HepG2 (cell line): ENCODE measurements around the gene KDM5B. TPM values are rescaled to one million over a fixed set of nuclear protein-coding genes. Genes with fewer than 3 reads are reported as not detected.

Experiments used
- ADNP ChIP-seq: sonication (generic); formaldehyde crosslinking; IDR thresholded peaks from 2 replicates; pipeline ENCODE4 v1.4.0; 2020; ENCODE audit warnings: missing genetic modification reagents
- ATAD3A ChIP-seq: sonication (generic); formaldehyde crosslinking; IDR thresholded peaks from 2 replicates; pipeline ENCODE4 v1.4.0; 2020; ENCODE audit warnings: missing genetic modification reagents
- CEBPG ChIP-seq: IDR thresholded peaks from 2 replicates; pipeline ENCODE4 v1.6.1; 2016
- CEBPZ ChIP-seq: IDR thresholded peaks from 2 replicates; pipeline ENCODE4 v1.6.1; 2012; ENCODE audit warnings: low read length, improper control_type of control experiment
- FOXO1 ChIP-seq: sonication (generic); formaldehyde crosslinking; IDR thresholded peaks from 2 replicates; pipeline ENCODE4 v1.4.0; 2020; ENCODE audit warnings: missing genetic modification reagents
- GTF2F1 ChIP-seq: fragments of 150-350 bp; IDR thresholded peaks from 2 replicates; pipeline ENCODE4 v1.6.1; 2014; ENCODE audit warnings: low read length
- HMGA1 ChIP-seq: sonication (generic); formaldehyde crosslinking; conservative IDR thresholded peaks from 2 replicates; pipeline ENCODE4 v1.4.0; 2020; ENCODE audit warnings: missing genetic modification reagents
- HOXA5 ChIP-seq: sonication (generic); formaldehyde crosslinking; IDR thresholded peaks from 2 replicates; pipeline ENCODE4 v1.4.0; 2020; ENCODE audit warnings: missing genetic modification reagents
- JUNB ChIP-seq: sonication (generic); formaldehyde crosslinking; IDR thresholded peaks from 2 replicates; pipeline ENCODE4 v1.8.0; 2022; ENCODE audit warnings: missing genetic modification reagents, mild to moderate bottlenecking, borderline replicate concordance
- KDM5B ChIP-seq: sonication (generic); formaldehyde crosslinking; IDR thresholded peaks from 2 replicates; pipeline ENCODE4 v1.4.0; 2020; ENCODE audit warnings: missing genetic modification reagents, mild to moderate bottlenecking, borderline replicate concordance
- KLF6 ChIP-seq: IDR thresholded peaks from 2 replicates; pipeline ENCODE4 v1.8.0; 2016; ENCODE audit warnings: missing biosample characterization, missing genetic modification reagents
- NFE2L2 ChIP-seq: fragments of 150-350 bp; IDR thresholded peaks from 2 replicates; pipeline ENCODE4 v1.6.1; 2014; ENCODE audit warnings: low read length
- SALL1 ChIP-seq: sonication (generic); formaldehyde crosslinking; IDR thresholded peaks from 2 replicates; pipeline ENCODE4 v1.8.0; 2022; ENCODE audit warnings: mild to moderate bottlenecking, missing genetic modification reagents
- SNAPC2 ChIP-seq: sonication (generic); formaldehyde crosslinking; IDR thresholded peaks from 2 replicates; pipeline ENCODE4 v1.8.1; 2022; ENCODE audit warnings: mild to moderate bottlenecking, missing genetic modification reagents
- TAF15 ChIP-seq: fragments of 200-400 bp; formaldehyde crosslinking; IDR thresholded peaks from one replicate; pipeline ENCODE4 v1.6.1; 2018; ENCODE audit warnings: mild to moderate bottlenecking, low read depth, low read length; ENCODE audit not compliant: poor library complexity, severe bottlenecking
- ZBTB21 ChIP-seq: sonication (generic); formaldehyde crosslinking; IDR thresholded peaks from 2 replicates; pipeline ENCODE4 v1.4.0; 2020; ENCODE audit warnings: missing genetic modification reagents
- ZNF552 ChIP-seq: sonication (generic); formaldehyde crosslinking; IDR thresholded peaks from 2 replicates; pipeline ENCODE4 v1.9.0; 2022; ENCODE audit warnings: missing genetic modification reagents, mild to moderate bottlenecking, borderline replicate concordance
- ZNF670 ChIP-seq: sonication (generic); formaldehyde crosslinking; IDR thresholded peaks from 2 replicates; pipeline ENCODE4 v1.8.0; 2022; ENCODE audit warnings: mild to moderate bottlenecking, missing genetic modification reagents, borderline replicate concordance
- ZNF781 ChIP-seq: sonication (generic); formaldehyde crosslinking; IDR thresholded peaks from 2 replicates; pipeline ENCODE4 v1.5.1; 2020; ENCODE audit warnings: borderline replicate concordance, mild to moderate bottlenecking, missing genetic modification reagents; ENCODE audit errors: not compliant biosample characterization
- polyA plus RNA-seq, 8 experiments: library from polyadenylated mRNA; depleted of rRNA in 3 of 8; stranded (reverse) in 7 of 8; unstranded in 1 of 8; fragments of >200 nt; fragmentation: Illumina TruSeq in 4 of 8; extraction: Trizol in 4 of 8; gene quantifications; 2 replicates each; pipeline versions ENCODE4 v1.2.1 to v1.2.3, GENCODE V29; 2011 to 2016; ENCODE audit warnings: low read depth in 4 of 8, missing spikeins in 1 of 8, mixed read lengths in 1 of 8; ENCODE audit not compliant: insufficient read depth in 1 of 8
- total RNA-seq, 5 experiments: library from RNA; depleted of rRNA; stranded (reverse); fragments of >200 nt; fragmentation: Illumina TruSeq; extraction: Trizol; gene quantifications; 2 replicates each; pipeline ENCODE4 v1.2.3, GENCODE V29; 2016; ENCODE audit warnings: low read depth in 1 of 5
- TF ChIP-seq, protein P1 (sequence below): IDR thresholded peaks from 2 replicates; pipeline ENCODE4 v1.6.1; 2016; ENCODE audit warnings: control low read depth
- TF ChIP-seq, protein P2 (sequence below): sonication (generic); formaldehyde crosslinking; IDR thresholded peaks from 2 replicates; pipeline ENCODE4 v1.4.0; 2020; ENCODE audit warnings: missing genetic modification reagents, mild to moderate bottlenecking, borderline replicate concordance

Gene KDM5B
- total and polyA plus RNA-seq, 2 of the 13 experiments (the other 11 are each of a cell fraction or from before 2014, with no cell fraction given): 34.2 to 35.4 TPM

GRCh38 chr1:202811296-202812175 lies 3.3 kb upstream of the KDM5B start (continued):
- TF ChIP-seq ZNF781 (CRISPR knock-in tag): no peak
- no peak for TF ChIP-seq JUNB (CRISPR knock-in tag)
- TF ChIP-seq KDM5B (CRISPR knock-in tag): peak; percentile 21; the same call in 1 of the 2 replicates
- no peak for TF ChIP-seq ZNF670 (CRISPR knock-in tag)
- TF ChIP-seq HMGA1: no peak
- TF ChIP-seq SNAPC2 (CRISPR knock-in tag): no peak
- TF ChIP-seq, protein P1, sequence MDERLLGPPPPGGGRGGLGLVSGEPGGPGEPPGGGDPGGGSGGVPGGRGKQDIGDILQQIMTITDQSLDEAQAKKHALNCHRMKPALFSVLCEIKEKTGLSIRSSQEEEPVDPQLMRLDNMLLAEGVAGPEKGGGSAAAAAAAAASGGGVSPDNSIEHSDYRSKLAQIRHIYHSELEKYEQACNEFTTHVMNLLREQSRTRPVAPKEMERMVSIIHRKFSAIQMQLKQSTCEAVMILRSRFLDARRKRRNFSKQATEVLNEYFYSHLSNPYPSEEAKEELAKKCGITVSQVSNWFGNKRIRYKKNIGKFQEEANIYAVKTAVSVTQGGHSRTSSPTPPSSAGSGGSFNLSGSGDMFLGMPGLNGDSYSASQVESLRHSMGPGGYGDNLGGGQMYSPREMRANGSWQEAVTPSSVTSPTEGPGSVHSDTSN: no peak
- no peak for TF ChIP-seq FOXO1 (CRISPR knock-in tag)
- TF ChIP-seq ZNF552 (CRISPR knock-in tag): 0 out of 2 replicates have a peak, but pooled peaks have one; percentile 20
- no peak for TF ChIP-seq ADNP (CRISPR knock-in tag)
- no peak for TF ChIP-seq KLF6
- no peak; the same call in 1 of the 2 replicates for TF ChIP-seq SALL1 (CRISPR knock-in tag)
- TF ChIP-seq ATAD3A: no peak
- no peak for TF ChIP-seq GTF2F1
- no peak for TF ChIP-seq NFE2L2
- no peak; the same call in 1 of the 2 replicates for TF ChIP-seq HOXA5 (CRISPR knock-in tag)
- TF ChIP-seq TAF15: peak; percentile 57
- TF ChIP-seq CEBPZ: no peak
- TF ChIP-seq, protein P2, sequence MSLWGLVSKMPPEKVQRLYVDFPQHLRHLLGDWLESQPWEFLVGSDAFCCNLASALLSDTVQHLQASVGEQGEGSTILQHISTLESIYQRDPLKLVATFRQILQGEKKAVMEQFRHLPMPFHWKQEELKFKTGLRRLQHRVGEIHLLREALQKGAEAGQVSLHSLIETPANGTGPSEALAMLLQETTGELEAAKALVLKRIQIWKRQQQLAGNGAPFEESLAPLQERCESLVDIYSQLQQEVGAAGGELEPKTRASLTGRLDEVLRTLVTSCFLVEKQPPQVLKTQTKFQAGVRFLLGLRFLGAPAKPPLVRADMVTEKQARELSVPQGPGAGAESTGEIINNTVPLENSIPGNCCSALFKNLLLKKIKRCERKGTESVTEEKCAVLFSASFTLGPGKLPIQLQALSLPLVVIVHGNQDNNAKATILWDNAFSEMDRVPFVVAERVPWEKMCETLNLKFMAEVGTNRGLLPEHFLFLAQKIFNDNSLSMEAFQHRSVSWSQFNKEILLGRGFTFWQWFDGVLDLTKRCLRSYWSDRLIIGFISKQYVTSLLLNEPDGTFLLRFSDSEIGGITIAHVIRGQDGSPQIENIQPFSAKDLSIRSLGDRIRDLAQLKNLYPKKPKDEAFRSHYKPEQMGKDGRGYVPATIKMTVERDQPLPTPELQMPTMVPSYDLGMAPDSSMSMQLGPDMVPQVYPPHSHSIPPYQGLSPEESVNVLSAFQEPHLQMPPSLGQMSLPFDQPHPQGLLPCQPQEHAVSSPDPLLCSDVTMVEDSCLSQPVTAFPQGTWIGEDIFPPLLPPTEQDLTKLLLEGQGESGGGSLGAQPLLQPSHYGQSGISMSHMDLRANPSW (CRISPR knock-in tag): no peak
- no peak for TF ChIP-seq ZBTB21 (CRISPR knock-in tag)
- no peak for TF ChIP-seq CEBPG (CRISPR knock-in tag)
